Right lobe of liver (tissue), 6 donors: ENCODE results near the gene ERC2. TPM values are rescaled to one million over a fixed set of nuclear protein-coding genes. Genes with fewer than 3 reads are reported as not detected.

ENCODE experiments used
- ATAC-seq, 4 donors: fragments of 200-7000 bp; cut with Tn5 transposase; one replicate each; pipeline ENCODE4 v1.9.1; 2020; ENCODE audit warnings: mild to moderate bottlenecking in 4 of 4, moderate library complexity in 4 of 4
- DNase-seq, 3 donors: peaks; one replicate each; pipeline ENCODE4 v3.0.0-alpha.2; 2020
- H3K27ac ChIP-seq, 3 donors: fragments of 200-600 bp; one replicate each; pipeline ENCODE4 v1.8.0; 2022
- H3K27me3 ChIP-seq, 2 donors: fragments of 200-600 bp; one replicate each; pipeline ENCODE4 v1.8.0; 2022
- H3K36me3 ChIP-seq, 4 donors: fragments of 200-600 bp; sonication (generic) in 1 of 4; one replicate each; pipeline versions ENCODE4 v1.5.1 to v1.8.0; 2017 to 2022; ENCODE audit warnings: control low read depth in 1 of 4
- H3K4me1 ChIP-seq, 4 donors: fragments of 200-600 bp; sonication (generic) in 1 of 4; one replicate each; pipeline versions ENCODE4 v1.5.1 to v1.8.0; 2017 to 2022; ENCODE audit warnings: control low read depth in 1 of 4
- H3K4me3 ChIP-seq, 3 donors: fragments of 200-600 bp; one replicate each; pipeline ENCODE4 v1.8.0; 2022
- H3K9me3 ChIP-seq, 4 donors: fragments of 200-600 bp; sonication (generic) in 1 of 4; one replicate each; pipeline versions ENCODE4 v1.5.1 to v1.8.0; 2017 to 2022; ENCODE audit warnings: control low read depth in 1 of 4
- CTCF ChIP-seq, 4 donors: fragments of 200-600 bp in 3 of 4; fragments of 450-650 bp in 1 of 4; IDR thresholded peaks; one replicate each; pipeline versions ENCODE4 v1.5.1 to v1.8.0; 2016 to 2022; ENCODE audit warnings: antibody characterized with exemption in 4 of 4, mild to moderate bottlenecking in 2 of 4
- POLR2A ChIP-seq: fragments of 450-650 bp; IDR thresholded peaks from one replicate; pipeline ENCODE4 v1.6.1; 2017; ENCODE audit warnings: antibody characterized with exemption, mild to moderate bottlenecking
- WGBS: methylation state at CpG from one replicate; pipeline ENCODE4 v1.1.6; 2018; ENCODE audit warnings: low coverage, low lambda C conversion rate; ENCODE audit not compliant: insufficient coverage; ENCODE audit errors: missing lambda C conversion rate; 5-methylcytosine and 5-hydroxymethylcytosine counted together
- intact Hi-C, 2 donors: fragments of 100-400 bp; cut with DNase I; formaldehyde crosslinking; loops; one replicate each; pipeline versions ENCODE4 v1.11.2 to v1.14.1; 2022
- total RNA-seq, 6 experiments: library from RNA; depleted of rRNA in 2 of 6; stranded (reverse); fragments of >200 nt in 2 of 6; fragmentation: NEBNext Ultra II Directional in 3 of 6; extraction: Animal tissue kit (Norgen Biotek cat#: 25700) in 3 of 6; gene quantifications; one replicate each; pipeline versions ENCODE4 v1.1.0 to v1.2.4, GENCODE V29; 2016 to 2023
- donor health status: DM: no; HTN: yes; CAD: no.
- donor health status: DM: no; HTN: no; CAD: no.
- donor health status: DM: no; HTN: no; CAD: no.
- donor health status: DM: no; HTN: yes; CAD: no.
- donor health status: DM: no; HTN: yes; CAD: no.

The ERC2 gene
- total RNA-seq, 6 experiments from 2014 or later: not detected

GRCh38 chr3:55615694-55616295 is 852.5 kb downstream of the ERC2 start:
- ATAC-seq (peak; percentile 26 to 61 (median 52)), DNase-seq (no peak)
- 49% methylated on average over 5 of the region's 8 CpGs for WGBS

DNA sequence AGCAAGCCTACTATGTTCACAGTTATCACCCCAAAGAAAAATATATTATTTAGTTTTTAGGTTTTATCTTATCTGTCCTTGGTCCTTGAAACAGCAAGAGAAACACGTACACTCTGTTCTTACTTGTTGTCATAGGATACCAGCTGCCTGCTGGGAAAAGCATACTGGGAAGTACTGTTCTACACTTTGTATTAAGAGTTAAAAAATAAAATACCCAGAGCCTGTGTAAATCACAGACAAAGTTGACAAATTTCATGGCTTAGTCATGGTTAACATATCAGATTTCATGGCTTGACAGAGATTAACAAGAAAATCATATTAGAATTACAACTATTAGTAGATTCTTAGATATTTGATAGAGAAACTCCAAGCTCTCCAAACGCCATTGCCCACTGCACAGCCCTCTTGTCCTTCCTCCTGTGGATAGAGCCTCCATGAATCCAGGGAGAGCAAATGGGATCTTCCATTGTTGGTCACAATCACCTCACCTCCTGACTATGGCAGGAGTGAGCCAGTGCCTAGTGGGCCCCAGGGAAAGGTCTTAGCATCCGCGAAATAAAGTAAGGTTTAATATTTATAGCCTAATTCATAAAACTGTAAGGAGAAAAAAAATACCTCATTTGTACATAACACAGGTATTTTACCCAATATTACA is 853.1 kb downstream of the ERC2 start:
- Histone ChIP-seq H3K9me3 (no peaks in the 10 kb centered on the region), H3K4me1 (no peaks in the 10 kb centered on the region), H3K4me3 (no peak overlapping the region), H3K36me3 (no peaks in the 10 kb centered on the region), H3K27ac (no peak overlapping the region), H3K27me3 (no peaks in the 10 kb centered on the region)
- no peak for TF ChIP-seq CTCF (IDR thresholded peaks at IDR 0.05)
- no peak for TF ChIP-seq POLR2A
- ATAC-seq (no peak), DNase-seq (no peak)
- intact Hi-C loops: no loop called here
- WGBS: 72% methylated on average over 4 of the region's 4 CpGs

More at GRCh38 chr3:55615694-55616295, 852.5 kb downstream of the ERC2 start:
- no peak overlapping the region for H3K4me3 ChIP-seq
- H3K27ac ChIP-seq: no peak overlapping the region
- H3K27me3 ChIP-seq: no peaks in the 10 kb centered on the region
- H3K4me1 ChIP-seq: no peaks in the 10 kb centered on the region
- no peak for TF ChIP-seq POLR2A
- TF ChIP-seq CTCF (IDR thresholded peaks at IDR 0.05): no peak
- no peaks in the 10 kb centered on the region for H3K9me3 ChIP-seq
- intact Hi-C loops: no loop called here
- no peaks in the 10 kb centered on the region for H3K36me3 ChIP-seq

DNA sequence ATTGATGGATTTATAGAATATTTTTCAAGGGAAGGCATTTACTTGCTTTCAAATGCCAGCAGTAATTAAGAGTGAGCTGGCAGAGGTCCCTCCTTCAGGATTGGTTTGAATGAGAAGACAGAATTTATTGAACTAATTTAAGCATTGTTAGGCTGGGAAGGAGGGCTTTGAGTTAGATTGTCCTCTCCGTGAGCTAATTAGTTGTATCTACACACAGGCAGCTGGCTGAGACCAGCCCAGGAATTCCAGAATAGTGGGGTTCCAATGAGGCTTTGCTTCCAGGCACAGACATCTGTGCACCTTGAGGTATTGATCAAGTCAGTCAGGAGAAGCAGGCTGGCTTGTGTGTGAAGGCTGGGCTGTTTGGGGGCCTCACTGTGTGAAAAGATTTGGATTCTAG is 857.1 kb downstream of the ERC2 start:
- no peaks in the 10 kb centered on the region for H3K36me3 ChIP-seq
- WGBS: 100% methylated on average over 1 of the region's 1 CpG
- ATAC-seq (no peak), DNase-seq (no peak)
- H3K27me3 ChIP-seq: no peaks in the 10 kb centered on the region
- intact Hi-C loops: no loop called here
- no peaks in the 10 kb centered on the region for H3K9me3 ChIP-seq
- TF ChIP-seq CTCF (IDR thresholded peaks at IDR 0.05) (no peak), POLR2A (no peak)
- no peak overlapping the region for H3K4me3 ChIP-seq
- no peak overlapping the region for H3K27ac ChIP-seq
- peaks cover 0 to 5% (median 0%) of the 10 kb centered on the region in 4 donors for H3K4me1 ChIP-seq

DNA sequence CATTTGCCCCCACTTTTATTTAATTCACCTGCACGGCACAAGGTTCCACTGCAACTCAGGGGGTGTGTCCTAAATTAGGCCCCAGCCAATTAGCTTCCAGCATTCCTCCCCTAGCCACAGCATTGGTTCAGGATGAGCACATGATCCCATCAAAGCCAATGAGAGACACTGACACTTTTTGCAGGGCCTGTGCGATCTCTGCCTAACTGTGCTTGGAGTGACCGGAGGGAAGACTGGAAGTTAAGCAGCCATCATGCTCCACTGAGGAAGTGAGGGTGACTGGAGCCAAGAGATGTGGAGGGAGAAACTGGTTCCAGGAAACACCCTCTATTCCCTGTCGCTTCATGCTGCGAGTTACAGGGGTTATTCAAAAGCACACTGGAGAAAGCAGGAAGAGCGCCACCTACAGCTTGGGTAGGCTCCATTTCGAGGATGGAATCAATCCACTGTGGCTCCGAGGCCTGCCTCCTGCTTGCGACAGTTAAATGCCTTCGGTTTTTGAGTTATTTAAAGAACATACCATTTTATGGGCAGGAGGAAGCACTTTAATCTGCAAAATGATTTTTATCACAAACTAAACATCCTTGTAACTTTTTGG is 858.9 kb downstream of the ERC2 start:
- no peak overlapping the region for H3K27ac ChIP-seq
- no peak overlapping the region for H3K4me3 ChIP-seq
- no peaks in the 10 kb centered on the region for H3K27me3 ChIP-seq
- H3K4me1 ChIP-seq: peaks cover 0 to 7% (median 0%) of the 10 kb centered on the region in 4 donors
- H3K9me3 ChIP-seq: no peaks in the 10 kb centered on the region
- peak in 1 of 4 donors; percentile 27 for TF ChIP-seq CTCF (IDR thresholded peaks at IDR 0.05)
- no peak for TF ChIP-seq POLR2A
- 76% methylated on average over 7 of the region's 10 CpGs for WGBS
- ATAC-seq (no peak), DNase-seq (no peak)
- no peaks in the 10 kb centered on the region for H3K36me3 ChIP-seq
- intact Hi-C loops: no loop called here
